ENCODE measurements around the gene TMEM14A.

DNA sequence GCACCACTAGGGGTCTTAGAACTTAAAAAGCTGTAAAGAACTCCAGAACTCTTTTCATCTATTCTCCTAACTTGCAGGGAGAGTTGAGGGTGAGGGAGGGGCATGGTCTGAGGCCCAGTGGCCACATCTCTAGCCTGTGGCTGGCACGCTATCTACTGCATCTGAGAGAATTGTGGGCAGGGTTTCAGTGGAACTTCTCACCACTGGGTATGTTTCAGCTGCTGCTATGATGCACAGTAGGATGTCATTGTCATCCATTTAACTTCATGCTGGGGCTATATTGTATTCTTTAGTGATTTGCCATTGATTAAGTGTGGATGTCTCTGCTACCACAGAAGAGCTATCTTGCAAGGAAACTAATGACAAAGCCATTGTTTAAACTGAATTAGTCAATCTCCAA is 4.5 kb downstream of the TMEM14A start:
- TF ChIP-seq, protein P1, sequence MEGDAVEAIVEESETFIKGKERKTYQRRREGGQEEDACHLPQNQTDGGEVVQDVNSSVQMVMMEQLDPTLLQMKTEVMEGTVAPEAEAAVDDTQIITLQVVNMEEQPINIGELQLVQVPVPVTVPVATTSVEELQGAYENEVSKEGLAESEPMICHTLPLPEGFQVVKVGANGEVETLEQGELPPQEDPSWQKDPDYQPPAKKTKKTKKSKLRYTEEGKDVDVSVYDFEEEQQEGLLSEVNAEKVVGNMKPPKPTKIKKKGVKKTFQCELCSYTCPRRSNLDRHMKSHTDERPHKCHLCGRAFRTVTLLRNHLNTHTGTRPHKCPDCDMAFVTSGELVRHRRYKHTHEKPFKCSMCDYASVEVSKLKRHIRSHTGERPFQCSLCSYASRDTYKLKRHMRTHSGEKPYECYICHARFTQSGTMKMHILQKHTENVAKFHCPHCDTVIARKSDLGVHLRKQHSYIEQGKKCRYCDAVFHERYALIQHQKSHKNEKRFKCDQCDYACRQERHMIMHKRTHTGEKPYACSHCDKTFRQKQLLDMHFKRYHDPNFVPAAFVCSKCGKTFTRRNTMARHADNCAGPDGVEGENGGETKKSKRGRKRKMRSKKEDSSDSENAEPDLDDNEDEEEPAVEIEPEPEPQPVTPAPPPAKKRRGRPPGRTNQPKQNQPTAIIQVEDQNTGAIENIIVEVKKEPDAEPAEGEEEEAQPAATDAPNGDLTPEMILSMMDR (IDR thresholded peaks at IDR 0.05), result no peak
- TF ChIP-seq, protein P2, sequence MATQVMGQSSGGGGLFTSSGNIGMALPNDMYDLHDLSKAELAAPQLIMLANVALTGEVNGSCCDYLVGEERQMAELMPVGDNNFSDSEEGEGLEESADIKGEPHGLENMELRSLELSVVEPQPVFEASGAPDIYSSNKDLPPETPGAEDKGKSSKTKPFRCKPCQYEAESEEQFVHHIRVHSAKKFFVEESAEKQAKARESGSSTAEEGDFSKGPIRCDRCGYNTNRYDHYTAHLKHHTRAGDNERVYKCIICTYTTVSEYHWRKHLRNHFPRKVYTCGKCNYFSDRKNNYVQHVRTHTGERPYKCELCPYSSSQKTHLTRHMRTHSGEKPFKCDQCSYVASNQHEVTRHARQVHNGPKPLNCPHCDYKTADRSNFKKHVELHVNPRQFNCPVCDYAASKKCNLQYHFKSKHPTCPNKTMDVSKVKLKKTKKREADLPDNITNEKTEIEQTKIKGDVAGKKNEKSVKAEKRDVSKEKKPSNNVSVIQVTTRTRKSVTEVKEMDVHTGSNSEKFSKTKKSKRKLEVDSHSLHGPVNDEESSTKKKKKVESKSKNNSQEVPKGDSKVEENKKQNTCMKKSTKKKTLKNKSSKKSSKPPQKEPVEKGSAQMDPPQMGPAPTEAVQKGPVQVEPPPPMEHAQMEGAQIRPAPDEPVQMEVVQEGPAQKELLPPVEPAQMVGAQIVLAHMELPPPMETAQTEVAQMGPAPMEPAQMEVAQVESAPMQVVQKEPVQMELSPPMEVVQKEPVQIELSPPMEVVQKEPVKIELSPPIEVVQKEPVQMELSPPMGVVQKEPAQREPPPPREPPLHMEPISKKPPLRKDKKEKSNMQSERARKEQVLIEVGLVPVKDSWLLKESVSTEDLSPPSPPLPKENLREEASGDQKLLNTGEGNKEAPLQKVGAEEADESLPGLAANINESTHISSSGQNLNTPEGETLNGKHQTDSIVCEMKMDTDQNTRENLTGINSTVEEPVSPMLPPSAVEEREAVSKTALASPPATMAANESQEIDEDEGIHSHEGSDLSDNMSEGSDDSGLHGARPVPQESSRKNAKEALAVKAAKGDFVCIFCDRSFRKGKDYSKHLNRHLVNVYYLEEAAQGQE (IDR thresholded peaks at IDR 0.05; ENCODE audit: insufficient read depth in 1 of 2, low read depth in 2 of 2, low read length in 1 of 2), result no peak
